Endothelial cell of umbilical vein (primary cell): ENCODE measurements around the gene RIC8B. TPM values are rescaled to one million over a fixed set of nuclear protein-coding genes. Genes with fewer than 3 reads are reported as not detected.

Experiments
- BruUV-seq: library from RNA; stranded (reverse); fragments of 400-500 nt; replicated peaks from 2 replicates; lab custom pipeline; 2021; lab: Mats Ljungman, UMichigan
- CTCF ChIA-PET: fragments of 300-600, 350-600 bp; sonication (Branson Sonifier 250); formaldehyde crosslinking; loops from one replicate; lab custom pipeline; 2021; ENCODE audit warnings: antibody characterized with exemption, inconsistent platforms; lab: Charles Lee
- POLR2A ChIA-PET: fragments of 300-600, 350-600 bp; sonication (Branson Sonifier 250); formaldehyde crosslinking; loops from one replicate; lab custom pipeline; 2021; ENCODE audit warnings: antibody characterized with exemption, inconsistent platforms; lab: Charles Lee
- DNase-seq: peaks from one replicate; pipeline ENCODE4 v3.0.0-alpha.2; 2011; ENCODE audit warnings: low read depth, low spot score
- FAIRE-seq: peaks from 2 replicates; lab custom pipeline; 2011; peaks lifted over from hg19 to GRCh38; lab: Jason Lieb, UNC
- H2AFZ ChIP-seq: 2 replicates; pipeline ENCODE4 v1.6.0; 2012; ENCODE audit warnings: low read depth, low read length, control low read depth, inconsistent platforms
- H3K27ac ChIP-seq: 2 replicates; pipeline ENCODE4 v1.5.1; 2011; ENCODE audit warnings: low read depth, mild to moderate bottlenecking, control low read depth, low read length, moderate library complexity; ENCODE audit not compliant: insufficient read depth
- H3K27me3 ChIP-seq, 2 experiments: 2 replicates each; pipeline versions ENCODE4 v1.6.0 to v1.6.1; 2011; ENCODE audit warnings: low read length in 2 of 2, mixed read lengths in 1 of 2; ENCODE audit not compliant: control insufficient read depth in 2 of 2, insufficient read depth in 2 of 2
- H3K36me3 ChIP-seq, 2 experiments: 2 replicates in 1 of 2; 3 replicates in 1 of 2; pipeline ENCODE4 v1.5.1; 2011; ENCODE audit warnings: low read length in 2 of 2, mild to moderate bottlenecking in 1 of 2, moderate library complexity in 1 of 2; ENCODE audit not compliant: control insufficient read depth in 2 of 2, insufficient read depth in 2 of 2; ENCODE audit errors: extremely low read depth in 1 of 2
- H3K4me1 ChIP-seq: 3 replicates; pipeline ENCODE4 v1.5.1; 2011; ENCODE audit warnings: mild to moderate bottlenecking, low read length; ENCODE audit not compliant: control insufficient read depth, insufficient read depth; ENCODE audit errors: extremely low read depth
- H3K4me2 ChIP-seq: 2 replicates; pipeline ENCODE4 v1.6.1; 2011; ENCODE audit warnings: low read length, control low read depth, mixed read lengths; ENCODE audit not compliant: insufficient read depth
- H3K4me3 ChIP-seq, 3 experiments: fragments of 200-600 bp in 1 of 3; sonication (generic), shearing (Covaris generic) in 1 of 3; replicated peaks in 1 of 3; 2 replicates each; pipeline ENCODE4 v1.5.1; 2011 to 2016; ENCODE audit warnings: control low read depth in 3 of 3, low read length in 3 of 3, mild to moderate bottlenecking in 2 of 3, inconsistent platforms in 1 of 3, low read depth in 1 of 3, moderate library complexity in 1 of 3; ENCODE audit not compliant: insufficient read depth in 1 of 3
- H3K79me2 ChIP-seq: 2 replicates; pipeline ENCODE4 v1.6.0; 2012; ENCODE audit warnings: low read length, inconsistent platforms; ENCODE audit not compliant: control insufficient read depth, insufficient read depth
- H3K9ac ChIP-seq: replicated peaks from 2 replicates; pipeline ENCODE3; 2011; ENCODE audit warnings: low read length, control low read depth; ENCODE audit not compliant: insufficient read depth; ENCODE audit errors: extremely low read depth
- H3K9me1 ChIP-seq: replicated peaks from 3 replicates; pipeline ENCODE4 v1.6.0; 2011; ENCODE audit warnings: mild to moderate bottlenecking, low read length; ENCODE audit not compliant: control insufficient read depth, insufficient read depth; ENCODE audit errors: extremely low read depth
- H3K9me3 ChIP-seq: replicated peaks from 2 replicates; pipeline ENCODE4 v1.5.1; 2012; ENCODE audit warnings: low read length, inconsistent platforms; ENCODE audit not compliant: control insufficient read depth, insufficient read depth
- H4K20me1 ChIP-seq: replicated peaks from 2 replicates; pipeline ENCODE3; 2011; ENCODE audit warnings: mild to moderate bottlenecking, low read length; ENCODE audit not compliant: control insufficient read depth, insufficient read depth; ENCODE audit errors: extremely low read depth
- EZH2 ChIP-seq: IDR thresholded peaks from 2 replicates; pipeline ENCODE4 v1.6.1; 2012; ENCODE audit warnings: borderline replicate concordance, low read depth, mild to moderate bottlenecking, moderate library complexity, low read length, inconsistent platforms; ENCODE audit not compliant: severe bottlenecking
- FOS ChIP-seq: IDR thresholded peaks from 2 replicates; pipeline ENCODE4 v1.6.1; 2011; ENCODE audit warnings: mild to moderate bottlenecking, low read length, moderate library complexity, borderline replicate concordance; ENCODE audit not compliant: insufficient read depth
- GATA2 ChIP-seq: IDR thresholded peaks from 2 replicates; pipeline ENCODE4 v1.7.0; 2011; ENCODE audit warnings: low read depth, mild to moderate bottlenecking, moderate library complexity, mixed read lengths, low read length; ENCODE audit not compliant: insufficient read length, insufficient read depth
- JUN ChIP-seq: IDR thresholded peaks from 2 replicates; pipeline ENCODE4 v1.6.1; 2011; ENCODE audit warnings: borderline replicate concordance, low read depth; ENCODE audit not compliant: insufficient read length, insufficient read depth
- MYC ChIP-seq: IDR thresholded peaks from one replicate; pipeline ENCODE4 v1.6.1; 2011; ENCODE audit warnings: mild to moderate bottlenecking, low read depth, low read length
- POLR2A ChIP-seq: IDR thresholded peaks from 2 replicates; pipeline ENCODE4 v1.6.1; 2012; ENCODE audit warnings: low read depth, mild to moderate bottlenecking, control low read depth, low read length
- POLR2AphosphoS5 ChIP-seq: IDR thresholded peaks from 2 replicates; pipeline ENCODE4 v1.6.1; 2012; ENCODE audit warnings: low read depth, mild to moderate bottlenecking, control low read depth, low read length, moderate library complexity; ENCODE audit not compliant: insufficient read depth
- dilution Hi-C: fragments of 300-500 bp; cut with MboI; formaldehyde crosslinking; loops from one replicate; pipeline ENCODE4 v1.15.0; 2019; ENCODE audit warnings: low sequenced_read_pairs; ENCODE audit not compliant: extremely low pct_ligation_motif_present
- intact Hi-C: fragments of 100-400 bp; cut with micrococcal nuclease; formaldehyde crosslinking; loops from one replicate; pipeline ENCODE4 v1.10.0; 2022
- polyA plus RNA-seq, 4 experiments: library from polyadenylated mRNA; depleted of rRNA in 3 of 4; stranded (reverse) in 3 of 4; unstranded in 1 of 4; fragments of >200 nt; gene quantifications; 2 replicates each; pipeline versions ENCODE4 v1.2.1 to v1.2.3, GENCODE V29; 2011 to 2012; ENCODE audit warnings: missing spikeins in 1 of 4
- total RNA-seq: library from RNA; stranded (reverse); gene quantifications from 2 replicates; pipeline ENCODE4 v1.2.3, GENCODE V29; 2021
- TF ChIP-seq, protein P1 (sequence below): IDR thresholded peaks from 2 replicates; pipeline ENCODE4 v1.6.1; 2011; ENCODE audit not compliant: insufficient read depth, insufficient read length

Gene RIC8B
- total and polyA plus RNA-seq, 2 donors (not counting 3 experiments of a cell fraction or from before 2014, with no cell fraction given) = 4.1 to 13.7 TPM

GRCh38 chr12:106837782-106838181 lies 63.3 kb downstream of the RIC8B start:
- H3K27me3 ChIP-seq = no peaks in the 10 kb centered on the region
- ChIA-PET POLR2A (no interaction called here), CTCF (no interaction called here)
- H3K27ac ChIP-seq = no peak overlapping the region
- no peaks in the 10 kb centered on the region for H3K36me3 ChIP-seq
- H3K79me2 ChIP-seq = no peaks in the 10 kb centered on the region
- no peak overlapping the region for H3K4me2 ChIP-seq
- no peak overlapping the region for H3K9ac ChIP-seq
- dilution Hi-C loops = no loop called here
- no peak overlapping the region for H3K4me3 ChIP-seq
- BruUV-seq = no TSS peak
- no peak overlapping the region for H2AFZ ChIP-seq
- intact Hi-C loops = no loop called here
- H4K20me1 ChIP-seq = no peaks in the 10 kb centered on the region
- no peaks in the 10 kb centered on the region for H3K9me3 ChIP-seq
- TF ChIP-seq, protein P1, sequence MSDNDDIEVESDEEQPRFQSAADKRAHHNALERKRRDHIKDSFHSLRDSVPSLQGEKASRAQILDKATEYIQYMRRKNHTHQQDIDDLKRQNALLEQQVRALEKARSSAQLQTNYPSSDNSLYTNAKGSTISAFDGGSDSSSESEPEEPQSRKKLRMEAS = no peak
- TF ChIP-seq MYC (no peak), GATA2 (no peak), FOS (no peak)
- DNase-seq (no peak), FAIRE-seq (no peak)
- H3K4me1 ChIP-seq = peaks cover 20% of the 10 kb centered on the region
- H3K9me1 ChIP-seq = no peaks in the 10 kb centered on the region

DNA sequence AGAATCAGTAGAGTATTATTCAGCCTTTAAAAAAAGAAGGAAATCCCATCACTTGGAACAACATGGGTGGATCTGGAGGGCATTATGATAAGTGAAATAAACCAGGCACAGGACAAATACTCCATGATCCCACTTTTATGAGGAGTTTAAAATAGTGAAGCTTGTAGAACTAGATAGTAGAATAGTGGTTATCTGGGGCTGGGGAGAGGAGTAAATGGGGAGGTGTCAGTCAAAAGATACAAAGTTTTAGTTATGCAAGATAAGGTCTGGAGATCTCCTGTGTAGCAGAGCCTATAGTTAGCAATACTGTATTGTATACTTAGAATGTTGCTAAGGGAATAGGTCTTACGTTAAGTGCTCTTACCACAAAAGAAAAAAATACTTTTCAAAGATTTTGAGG lies 64.9 kb downstream of the RIC8B start:
- Histone ChIP-seq H2AFZ (no peak overlapping the region), H3K4me2 (no peak overlapping the region), H3K36me3 (peaks cover 0 to 2% of the 10 kb centered on the region in 2 experiments), H3K79me2 (no peaks in the 10 kb centered on the region), H3K9ac (no peak overlapping the region), H3K9me3 (no peaks in the 10 kb centered on the region), H3K27me3 (no peaks in the 10 kb centered on the region), H3K4me3 (no peak overlapping the region), H3K4me1 (peaks cover 20% of the 10 kb centered on the region), H4K20me1 (no peaks in the 10 kb centered on the region), H3K27ac (no peak overlapping the region), H3K9me1 (no peaks in the 10 kb centered on the region)
- FAIRE-seq (no peak), DNase-seq (no peak)
- ChIA-PET CTCF (interaction anchor here (3.4 to 3.5 kb wide), 2 partner anchors 10 to 482 kb away, joined by 17 to 26 read pairs; partner anchors contain the start of gene POLR3B), POLR2A (no interaction called here)
- BruUV-seq = no TSS peak
- TF ChIP-seq POLR2AphosphoS5 = no peak
- no peak for TF ChIP-seq EZH2
- no peak for TF ChIP-seq POLR2A
- TF ChIP-seq JUN = no peak
- no peak for TF ChIP-seq FOS
- intact Hi-C loops = no loop called here
- dilution Hi-C loops = no loop called here
